HCT116 (cell line): ENCODE results near the gene PRRC2A. TPM values are rescaled to one million over a fixed set of nuclear protein-coding genes. Genes with fewer than 3 reads are reported as not detected.

Experiments
- ATAC-seq: fragments of 200-7000 bp; cut with Tn5 transposase; 2 replicates; pipeline ENCODE4 v1.9.1; 2020; ENCODE audit warnings: mild to moderate bottlenecking, moderate library complexity
- BruUV-seq: library from RNA; stranded (reverse); fragments of 400-500 nt; replicated peaks from 2 replicates; lab custom pipeline; 2021; lab: Mats Ljungman, UMichigan
- CTCF ChIA-PET: fragments of 300-600 bp; sonication (Branson Sonifier 250); formaldehyde crosslinking; loops from one replicate; lab custom pipeline; 2021; ENCODE audit warnings: antibody characterized with exemption; lab: Charles Lee
- POLR2A ChIA-PET: fragments of 300-600, 350-600 bp; sonication (Branson Sonifier 250); formaldehyde crosslinking; loops from one replicate; lab custom pipeline; 2021; ENCODE audit warnings: antibody characterized with exemption; lab: Charles Lee
- RAD21 ChIA-PET, 2 experiments: fragments of 300-600 bp; sonication (Branson Sonifier 250); formaldehyde crosslinking; loops; one replicate each; lab custom pipeline; 2023; ENCODE audit warnings: low total read pairs in 2 of 2; ENCODE audit not compliant: uncharacterized antibody in 2 of 2, unreplicated experiment in 2 of 2, low non-redundant PET in 1 of 2; lab: Charles Lee
- DNase-seq: peaks from one replicate; pipeline ENCODE4 v3.0.0-alpha.2; 2010; ENCODE audit warnings: low read depth, low spot score
- H2AFZ ChIP-seq: fragments of 200-600 bp; shearing (Covaris generic), sonication (generic); 2 replicates; pipeline ENCODE4 v1.6.1; 2017; ENCODE audit warnings: low read depth, mixed run types, mixed read lengths, antibody characterized with exemption, low read length; ENCODE audit not compliant: poor library complexity, severe bottlenecking
- H3K27ac ChIP-seq: 2 replicates; pipeline ENCODE4 v1.5.1; 2012; ENCODE audit warnings: low read depth, low read length
- H3K27me3 ChIP-seq: fragments of 200-600 bp; sonication (generic); 2 replicates; pipeline ENCODE4 v1.6.1; 2016; ENCODE audit warnings: mixed run types, low read length, mixed read lengths; ENCODE audit not compliant: insufficient read depth
- H3K36me3 ChIP-seq, 2 experiments: fragments of 200-500 bp in 1 of 2; fragments of 200-600 bp in 1 of 2; sonication (Bioruptor generic) in 1 of 2; sonication (generic) in 1 of 2; 2 replicates each; pipeline versions ENCODE4 v1.5.1 to v1.6.1; 2014 to 2016; ENCODE audit warnings: low read length in 2 of 2, inconsistent platforms in 1 of 2, mixed read lengths in 1 of 2, mixed run types in 1 of 2; ENCODE audit not compliant: insufficient read depth in 2 of 2, control insufficient read depth in 1 of 2
- H3K4me1 ChIP-seq, 2 experiments: fragments of 200-600 bp in 1 of 2; sonication (generic) in 1 of 2; 2 replicates each; pipeline versions ENCODE4 v1.5.1 to v1.6.1; 2012 to 2017; ENCODE audit warnings: low read length in 2 of 2, inconsistent platforms in 1 of 2, mild to moderate bottlenecking in 1 of 2, mixed read lengths in 1 of 2, mixed run types in 1 of 2, moderate library complexity in 1 of 2; ENCODE audit not compliant: insufficient read depth in 2 of 2, control insufficient read depth in 1 of 2
- H3K4me2 ChIP-seq: fragments of 200-600 bp; sonication (generic); 2 replicates; pipeline ENCODE4 v1.6.1; 2017; ENCODE audit warnings: mixed run types, low read length, mixed read lengths
- H3K4me3 ChIP-seq, 2 experiments: fragments of 200-600 bp in 1 of 2; sonication (generic) in 1 of 2; replicated peaks in 1 of 2; 2 replicates each; pipeline ENCODE4 v1.5.1; 2011 to 2016; ENCODE audit warnings: low read length in 2 of 2, control low read depth in 1 of 2, low read depth in 1 of 2, mild to moderate bottlenecking in 1 of 2, mixed read lengths in 1 of 2, mixed run types in 1 of 2
- H3K79me2 ChIP-seq: fragments of 200-600 bp; sonication (generic); 2 replicates; pipeline ENCODE4 v1.6.1; 2017; ENCODE audit warnings: mild to moderate bottlenecking, mixed run types, low read length, moderate library complexity, mixed read lengths; ENCODE audit not compliant: insufficient read depth
- H3K9ac ChIP-seq: fragments of 200-600 bp; sonication (generic); 2 replicates; pipeline ENCODE4 v1.6.1; 2016; ENCODE audit warnings: low read length, mixed read lengths
- H3K9me2 ChIP-seq: fragments of 200-600 bp; sonication (generic), shearing (Covaris generic); 2 replicates; pipeline ENCODE4 v1.6.1; 2017; ENCODE audit warnings: mixed run types, mild to moderate bottlenecking, moderate library complexity; ENCODE audit not compliant: insufficient read depth
- H3K9me3 ChIP-seq, 2 experiments: fragments of 200-500 bp in 1 of 2; fragments of 200-600 bp in 1 of 2; sonication (Bioruptor generic) in 1 of 2; sonication (generic) in 1 of 2; 2 replicates each; pipeline ENCODE4 v1.6.1; 2014 to 2017; ENCODE audit warnings: low read length in 2 of 2, mixed read lengths in 2 of 2, inconsistent platforms in 1 of 2, low read depth in 1 of 2, mild to moderate bottlenecking in 1 of 2, mixed run types in 1 of 2, moderate library complexity in 1 of 2; ENCODE audit not compliant: control insufficient read depth in 1 of 2, insufficient read depth in 1 of 2
- H4K20me1 ChIP-seq: fragments of 200-600 bp; sonication (generic), shearing (Covaris generic); 2 replicates; pipeline ENCODE4 v1.6.1; 2017; ENCODE audit warnings: mixed run types, mild to moderate bottlenecking, moderate library complexity; ENCODE audit not compliant: insufficient read depth
- CBX3 ChIP-seq: IDR thresholded peaks from 2 replicates; pipeline ENCODE4 v1.6.1; 2012; ENCODE audit warnings: low read depth
- CEBPB ChIP-seq: IDR thresholded peaks from 2 replicates; pipeline ENCODE4 v1.6.1; 2012; ENCODE audit warnings: low read depth
- EGR1 ChIP-seq: IDR thresholded peaks from 2 replicates; pipeline ENCODE4 v1.6.1; 2012; ENCODE audit warnings: low read depth
- ELF1 ChIP-seq: IDR thresholded peaks from 2 replicates; pipeline ENCODE4 v1.6.1; 2012; ENCODE audit warnings: low read depth, borderline replicate concordance
- EZH2phosphoT487 ChIP-seq: fragments of 200-600 bp; IDR thresholded peaks from 2 replicates; pipeline ENCODE4 v1.6.1; 2018; ENCODE audit warnings: antibody characterized with exemption, borderline replicate concordance
- FOSL1 ChIP-seq: IDR thresholded peaks from 2 replicates; pipeline ENCODE4 v1.6.1; 2012; ENCODE audit warnings: low read depth
- JUND ChIP-seq: IDR thresholded peaks from 2 replicates; pipeline ENCODE4 v1.6.1; 2012
- POLR2A ChIP-seq: IDR thresholded peaks from 2 replicates; pipeline ENCODE4 v1.7.0; 2011; ENCODE audit warnings: borderline replicate concordance; ENCODE audit not compliant: insufficient read depth, insufficient read length; ENCODE audit errors: extremely low read depth
- POLR2AphosphoS5 ChIP-seq: IDR thresholded peaks from 2 replicates; pipeline ENCODE4 v1.6.1; 2011; ENCODE audit warnings: mild to moderate bottlenecking, low read depth, low read length, moderate library complexity
- RAD21 ChIP-seq: IDR thresholded peaks from 2 replicates; pipeline ENCODE4 v1.6.1; 2012; ENCODE audit warnings: low read depth, mild to moderate bottlenecking
- SIN3A ChIP-seq: IDR thresholded peaks from 2 replicates; pipeline ENCODE4 v1.6.1; 2012; ENCODE audit warnings: low read depth
- SP1 ChIP-seq: IDR thresholded peaks from 2 replicates; pipeline ENCODE4 v1.6.1; 2012; ENCODE audit warnings: low read depth
- SRF ChIP-seq: IDR thresholded peaks from 2 replicates; pipeline ENCODE4 v1.6.1; 2012; ENCODE audit warnings: low read depth
- TCF7L2 ChIP-seq: IDR thresholded peaks from 2 replicates; pipeline ENCODE4 v1.7.0; 2011; ENCODE audit warnings: borderline replicate concordance, inconsistent platforms; ENCODE audit not compliant: insufficient read depth, insufficient read length; ENCODE audit errors: extremely low read depth
- YY1 ChIP-seq: IDR thresholded peaks from 2 replicates; pipeline ENCODE4 v1.6.1; 2011; ENCODE audit warnings: low read length, low read depth, moderate library complexity, mild to moderate bottlenecking; ENCODE audit not compliant: insufficient replicate concordance; ENCODE audit errors: extremely low read depth
- ZNF274 ChIP-seq: fragments of 200-500 bp; sonication (Bioruptor generic); IDR thresholded peaks from 2 replicates; pipeline ENCODE4 v1.6.1; 2014; ENCODE audit warnings: mild to moderate bottlenecking, low read depth, low read length, inconsistent platforms
- intact Hi-C: fragments of 100-400 bp; cut with micrococcal nuclease; formaldehyde crosslinking; loops from 2 replicates; pipeline ENCODE4 v1.10.0; 2022
- total RNA-seq: library from RNA; stranded (reverse); gene quantifications from one replicate; pipeline ENCODE4 v1.2.1, GENCODE V29; 2021; ENCODE audit not compliant: unreplicated experiment
- TF ChIP-seq, protein P1 (sequence below): IDR thresholded peaks from 2 replicates; pipeline ENCODE4 v1.6.1; 2012
- TF ChIP-seq, protein P2 (sequence below): IDR thresholded peaks from 2 replicates; pipeline ENCODE4 v1.6.1; 2012
- TF ChIP-seq, protein P3 (sequence below): IDR thresholded peaks from 2 replicates; pipeline ENCODE4 v1.6.1; 2011; ENCODE audit warnings: mild to moderate bottlenecking, low read length, moderate library complexity; ENCODE audit not compliant: insufficient replicate concordance; ENCODE audit errors: extremely low read depth

Gene PRRC2A
- total RNA-seq, 1 experiment from 2014 or later, result 250 TPM

DNA sequence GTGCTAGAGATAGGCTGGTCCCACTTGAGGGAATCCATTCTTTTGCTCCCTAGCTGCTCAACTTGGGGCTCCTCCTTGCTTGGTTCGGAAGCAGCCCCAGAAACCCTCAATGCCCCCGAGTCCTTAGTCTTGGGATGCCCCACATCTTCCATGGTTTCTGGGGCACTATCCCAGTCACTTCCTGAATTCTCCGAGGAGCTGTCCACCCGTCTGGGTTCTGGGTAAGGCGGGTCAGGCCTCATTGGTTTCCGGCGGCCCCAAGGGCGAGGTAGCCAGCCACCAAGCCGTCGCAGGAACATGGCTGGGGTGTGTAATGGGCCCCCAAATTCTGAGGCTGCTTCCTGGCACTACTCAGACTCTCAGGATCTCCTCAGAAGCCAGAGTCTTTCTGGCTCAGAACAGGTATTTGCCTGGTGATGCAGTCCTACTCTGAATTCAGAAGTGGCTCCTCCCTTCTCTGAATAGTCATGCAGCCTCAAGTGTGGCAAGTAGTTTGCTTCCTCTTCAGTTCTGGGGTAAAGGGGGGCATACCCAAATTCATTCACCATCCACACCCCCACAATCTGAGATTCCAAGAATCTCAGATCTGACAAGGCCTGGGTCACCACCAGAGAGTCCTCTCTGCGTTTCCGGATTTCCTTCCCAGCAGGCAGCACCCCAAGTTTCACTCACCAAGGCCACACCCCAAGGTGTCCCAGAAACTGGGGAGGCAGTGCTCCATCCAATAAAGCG, 39.3 kb downstream of the PRRC2A start:
- ATAC-seq (peak; percentile 2; the same call in 1 of the 2 replicates), DNase-seq (no peak)
- Histone ChIP-seq H3K4me3 (peak overlapping the region; percentile 79 to 87), H3K4me1 (peaks cover 18 to 45% of the 10 kb centered on the region in 2 experiments; a peak in 3 of 4 replicates), H2AFZ (no peak overlapping the region), H3K36me3 (peaks cover 5 to 17% of the 10 kb centered on the region in 2 experiments; a peak in 3 of 4 replicates), H3K27ac (peak overlapping the region; percentile 69), H3K9me2 (no peaks in the 10 kb centered on the region), H3K27me3 (no peaks in the 10 kb centered on the region), H3K4me2 (peak overlapping the region; percentile 94), H3K9me3 (no peaks in the 10 kb centered on the region), H3K9ac (peak overlapping the region; percentile 88), H4K20me1 (no peaks in the 10 kb centered on the region), H3K79me2 (peaks cover 39% of the 10 kb centered on the region)
- no TSS peak for BruUV-seq
- ChIA-PET POLR2A (interaction anchor here (0.7 to 2.0 kb wide), 6 partner anchors 8 to 118 kb away, joined by 3 to 15 read pairs (median 4); partner anchors contain the start of genes BAG6, LY6G5B, MSH5 and PRRC2A), RAD21 (no interaction called here), CTCF (no interaction called here)
- TF ChIP-seq EZH2phosphoT487 (no peak), ELF1 (no peak), RAD21 (no peak), POLR2A (no peak), ZNF274 (no peak), EGR1 (no peak), CEBPB (no peak), CBX3 (no peak), TCF7L2 (no peak), SRF (no peak), SIN3A (no peak), YY1 (no peak), FOSL1 (no peak), POLR2AphosphoS5 (no peak), JUND (no peak), SP1 (no peak)
- TF ChIP-seq, protein P1, sequence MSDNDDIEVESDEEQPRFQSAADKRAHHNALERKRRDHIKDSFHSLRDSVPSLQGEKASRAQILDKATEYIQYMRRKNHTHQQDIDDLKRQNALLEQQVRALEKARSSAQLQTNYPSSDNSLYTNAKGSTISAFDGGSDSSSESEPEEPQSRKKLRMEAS, result no peak
- TF ChIP-seq, protein P2, sequence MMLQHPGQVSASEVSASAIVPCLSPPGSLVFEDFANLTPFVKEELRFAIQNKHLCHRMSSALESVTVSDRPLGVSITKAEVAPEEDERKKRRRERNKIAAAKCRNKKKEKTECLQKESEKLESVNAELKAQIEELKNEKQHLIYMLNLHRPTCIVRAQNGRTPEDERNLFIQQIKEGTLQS, result no peak
- TF ChIP-seq, protein P3, sequence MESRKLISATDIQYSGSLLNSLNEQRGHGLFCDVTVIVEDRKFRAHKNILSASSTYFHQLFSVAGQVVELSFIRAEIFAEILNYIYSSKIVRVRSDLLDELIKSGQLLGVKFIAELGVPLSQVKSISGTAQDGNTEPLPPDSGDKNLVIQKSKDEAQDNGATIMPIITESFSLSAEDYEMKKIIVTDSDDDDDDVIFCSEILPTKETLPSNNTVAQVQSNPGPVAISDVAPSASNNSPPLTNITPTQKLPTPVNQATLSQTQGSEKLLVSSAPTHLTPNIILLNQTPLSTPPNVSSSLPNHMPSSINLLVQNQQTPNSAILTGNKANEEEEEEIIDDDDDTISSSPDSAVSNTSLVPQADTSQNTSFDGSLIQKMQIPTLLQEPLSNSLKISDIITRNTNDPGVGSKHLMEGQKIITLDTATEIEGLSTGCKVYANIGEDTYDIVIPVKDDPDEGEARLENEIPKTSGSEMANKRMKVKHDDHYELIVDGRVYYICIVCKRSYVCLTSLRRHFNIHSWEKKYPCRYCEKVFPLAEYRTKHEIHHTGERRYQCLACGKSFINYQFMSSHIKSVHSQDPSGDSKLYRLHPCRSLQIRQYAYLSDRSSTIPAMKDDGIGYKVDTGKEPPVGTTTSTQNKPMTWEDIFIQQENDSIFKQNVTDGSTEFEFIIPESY, result no peak
- intact Hi-C loops, result loop anchor here (5.0 kb wide), 1 partner anchor 258 kb away; the partner anchor contains the start of gene MICA
